ENCODE data around the gene KHNYN. TPM values are rescaled to one million over a fixed set of nuclear protein-coding genes. Genes with fewer than 3 reads are reported as not detected.
A peak's percentile ranks its signal among the peaks of the same experiment; 100 is the strongest.

The KHNYN gene
- polyA plus RNA-seq, 1 donor from 2014 or later = 26.5 TPM

DNA sequence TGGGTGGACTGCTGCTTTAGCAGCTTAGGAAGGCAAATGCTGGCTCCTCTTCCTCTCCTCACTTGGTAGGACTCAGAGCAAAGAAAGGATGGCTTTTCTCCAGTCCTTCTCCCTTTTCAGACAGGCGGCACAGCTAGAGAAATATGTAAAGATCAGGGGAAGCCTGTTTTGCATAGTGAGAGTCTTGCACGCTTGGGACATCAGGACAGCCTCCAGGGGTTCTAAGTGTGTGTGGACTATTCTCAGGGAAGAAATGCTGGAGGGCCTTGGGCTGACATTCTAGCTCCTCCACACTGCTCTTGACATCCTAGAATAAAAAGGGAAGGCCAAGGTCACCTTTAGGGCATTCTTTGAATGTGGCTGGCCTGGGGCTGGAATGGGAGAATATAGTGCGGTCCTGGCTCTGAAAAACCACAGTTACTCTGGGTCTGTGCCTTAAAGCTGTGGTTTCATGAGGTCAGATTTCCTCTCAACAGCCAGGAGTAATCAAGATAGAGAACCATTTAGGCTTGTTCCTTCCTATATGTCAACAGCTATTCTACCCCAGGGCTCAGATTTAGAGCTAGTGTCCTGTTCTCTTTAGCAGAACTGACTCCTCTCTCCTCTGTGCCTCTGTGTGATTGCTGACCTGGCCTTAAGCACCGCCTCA, 54.0 kb downstream of the KHNYN start:
- H3K27me3 Mint-ChIP-seq = no peaks in the 10 kb centered on the region
- no peaks in the 10 kb centered on the region for H3K36me3 Mint-ChIP-seq
- H3K4me1 Mint-ChIP-seq = peaks cover 0 to 16% (median 10%) of the 10 kb centered on the region in 3 donors
- H3K4me3 Mint-ChIP-seq = peak overlapping the region in 1 of 4 donors; percentile 37
- H3K9me3 Mint-ChIP-seq = peaks cover 0 to 1% (median 0%) of the 10 kb centered on the region in 3 donors
- no peak overlapping the region for H3K27ac Mint-ChIP-seq

Other genes with a start within 250 kb of the KHNYN start
- 15.8 TPM for gene IPO4, start 241.1 kb upstream of the KHNYN start, polyA plus RNA-seq
- 25.1 TPM for gene TM9SF1, start 234.5 kb upstream of the KHNYN start, polyA plus RNA-seq
- gene TSSK4, start 224.3 kb upstream of the KHNYN start, polyA plus RNA-seq = 0.84 TPM
- 170 TPM for gene CHMP4A, start 216.5 kb upstream of the KHNYN start, polyA plus RNA-seq
- 33.5 TPM for gene MDP1, start 213.9 kb upstream of the KHNYN start, polyA plus RNA-seq
- 273 TPM for gene NEDD8, start 197.6 kb upstream of the KHNYN start, polyA plus RNA-seq
- 64.1 TPM for gene GMPR2, start 197.0 kb upstream of the KHNYN start, polyA plus RNA-seq
- 186 TPM for gene TINF2, start 187.3 kb upstream of the KHNYN start, polyA plus RNA-seq
- not detected for gene TGM1, start 166.8 kb upstream of the KHNYN start, polyA plus RNA-seq
- gene RABGGTA, start 158.4 kb upstream of the KHNYN start, polyA plus RNA-seq = 37.9 TPM
- 27.3 TPM for gene DHRS1, start 130.2 kb upstream of the KHNYN start, polyA plus RNA-seq
- 1.6 TPM for gene NOP9, start 130.1 kb upstream of the KHNYN start, polyA plus RNA-seq
- 19.2 TPM for gene CIDEB, start 122.0 kb upstream of the KHNYN start, polyA plus RNA-seq
- 0.97 TPM for gene LTB4R2, start 119.8 kb upstream of the KHNYN start, polyA plus RNA-seq
- gene LTB4R, start 118.5 kb upstream of the KHNYN start, polyA plus RNA-seq = 2.5 TPM
- gene ADCY4, start 94.9 kb upstream of the KHNYN start, polyA plus RNA-seq = 0.75 TPM
- 14.8 TPM for gene RIPK3, start 90.0 kb upstream of the KHNYN start, polyA plus RNA-seq
- gene NFATC4, start 61.8 kb upstream of the KHNYN start, polyA plus RNA-seq = 0.20 TPM
- not detected for gene NYNRIN, start 31.0 kb upstream of the KHNYN start, polyA plus RNA-seq
- 2.9 TPM for gene CBLN3, start 286 bp upstream of the KHNYN start, polyA plus RNA-seq
- gene SDR39U1, start 12.8 kb downstream of the KHNYN start, polyA plus RNA-seq = 94.0 TPM
- gene CMA1, start 78.3 kb downstream of the KHNYN start, polyA plus RNA-seq = not detected
- gene CTSG, start 146.3 kb downstream of the KHNYN start, polyA plus RNA-seq = not detected
- 24.2 TPM for gene GZMH, start 179.7 kb downstream of the KHNYN start, polyA plus RNA-seq
- gene GZMB, start 204.2 kb downstream of the KHNYN start, polyA plus RNA-seq = 7.9 TPM